MCF 10A (cell line): Measurements from ENCODE around the gene ZNF446. TPM values are rescaled to one million over a fixed set of nuclear protein-coding genes. Genes with fewer than 3 reads are reported as not detected.

Experiments
- BruUV-seq: library from RNA; stranded (reverse); fragments of 400-500 nt; replicated peaks from 2 replicates; lab custom pipeline; 2021; lab: Mats Ljungman, UMichigan
- CTCF ChIA-PET: fragments of 300-600 bp; sonication (Branson Sonifier 250); formaldehyde crosslinking; extraction: SDS; loops from one replicate; lab custom pipeline; 2021; ENCODE audit warnings: antibody characterized with exemption, inconsistent platforms; lab: Yijun Ruan, JAX
- POLR2A ChIA-PET: fragments of 300-600, 350-650 bp; sonication (Branson Sonifier 250); formaldehyde crosslinking; extraction: SDS; loops from one replicate; lab custom pipeline; 2020; ENCODE audit warnings: antibody characterized with exemption, inconsistent platforms; lab: Yijun Ruan, JAX
- DNase-seq: peaks from one replicate; pipeline ENCODE4 v3.0.0-alpha.2; 2018; ENCODE audit not compliant: unreplicated experiment
- H3K27ac Mint-ChIP-seq: one replicate; pipeline ENCODE4 v1.8.0; 2022; ENCODE audit warnings: mild to moderate bottlenecking, low read depth, mixed read lengths; ENCODE audit not compliant: unreplicated experiment
- H3K27me3 Mint-ChIP-seq: one replicate; pipeline ENCODE4 v1.8.0; 2022; ENCODE audit warnings: mixed read lengths; ENCODE audit not compliant: insufficient read depth, unreplicated experiment
- H3K36me3 Mint-ChIP-seq: one replicate; pipeline ENCODE4 v1.8.0; 2022; ENCODE audit warnings: mild to moderate bottlenecking, moderate library complexity, mixed read lengths; ENCODE audit not compliant: insufficient read depth, unreplicated experiment
- H3K4me1 Mint-ChIP-seq: one replicate; pipeline ENCODE4 v1.8.0; 2022; ENCODE audit warnings: mixed read lengths; ENCODE audit not compliant: insufficient read depth, unreplicated experiment
- H3K4me3 Mint-ChIP-seq: one replicate; pipeline ENCODE4 v1.8.0; 2022; ENCODE audit warnings: mild to moderate bottlenecking, moderate library complexity, mixed read lengths; ENCODE audit not compliant: unreplicated experiment
- H3K9me3 Mint-ChIP-seq: one replicate; pipeline ENCODE4 v1.8.0; 2022; ENCODE audit warnings: mixed read lengths; ENCODE audit not compliant: unreplicated experiment
- CTCF ChIP-seq: fragments of 200-600 bp; IDR thresholded peaks from one replicate; pipeline ENCODE4 v1.8.0; 2022; ENCODE audit warnings: antibody characterized with exemption, mild to moderate bottlenecking; ENCODE audit not compliant: unreplicated experiment
- intact Hi-C: fragments of 100-400 bp; cut with micrococcal nuclease; formaldehyde crosslinking; loops from 2 replicates; pipeline ENCODE4 v1.14.1; 2022
- total RNA-seq: library from RNA; stranded (reverse); gene quantifications from 2 replicates; pipeline ENCODE4 v1.2.3, GENCODE V29; 2022

The ZNF446 gene
- total RNA-seq, 1 experiment from 2014 or later, result 8.3 TPM

GRCh38 chr19:58511353-58512208, 35.4 kb downstream of the ZNF446 start, which contains the start of gene SLC27A5:
SLC27A5 (minus strand) TSS chr19:58511992; CDS start chr19:58511955, 37 bp downstream.
- CTCF ChIA-PET, result no interaction called here
- no peak within 1 kb of the TSS for H3K27ac Mint-ChIP-seq
- no TSS peak for BruUV-seq

GRCh38 chr19:58513213-58513693, 37.1 kb downstream of the ZNF446 start:
- ChIA-PET CTCF (interaction anchor here (0.7 to 2.0 kb wide), 10 partner anchors 9 to 713 kb away, joined by 3 to 21 read pairs (median 4); no protein-coding TSS in a partner anchor), POLR2A (interaction anchor here (0.6 to 3.8 kb wide), 12 partner anchors 13 to 125 kb away, joined by 3 to 35 read pairs (median 4); partner anchors contain the start of genes CHMP2A, TRIM28, UBE2M and ZNF584)
- peak overlapping the region; percentile 77 for H3K4me3 Mint-ChIP-seq

More at GRCh38 chr19:58511353-58512208, 35.4 kb downstream of the ZNF446 start, which contains the start of gene SLC27A5:
- no peak for DNase-seq
- peaks cover 15% of the 10 kb centered on the region for H3K36me3 Mint-ChIP-seq
- intact Hi-C loops, result no loop called here
- no peak for TF ChIP-seq CTCF
- peaks cover 8% of the 10 kb centered on the region for H3K4me1 Mint-ChIP-seq
- H3K4me3 Mint-ChIP-seq, result no peak within 1 kb of the TSS
- peaks cover 8% of the 10 kb centered on the region for H3K9me3 Mint-ChIP-seq
- POLR2A ChIA-PET, result interaction anchor here (1.0 kb wide), 1 partner anchor 8 kb away, joined by 4 read pairs; the partner anchor contains the start of gene ZBTB45
- no peaks in the 10 kb centered on the region for H3K27me3 Mint-ChIP-seq

GRCh38 chr19:58513694-58514563, 37.8 kb downstream of the ZNF446 start:
- DNase-seq, result peak; percentile 92
- Mint-ChIP-seq H3K27ac (peak overlapping the region; percentile 86), H3K36me3 (peaks cover 30% of the 10 kb centered on the region), H3K4me1 (peaks cover 14% of the 10 kb centered on the region), H3K9me3 (no peaks in the 10 kb centered on the region), H3K4me3 (peak overlapping the region; percentile 77), H3K27me3 (no peaks in the 10 kb centered on the region)
- POLR2A ChIA-PET, result interaction anchor here (0.6 to 3.8 kb wide), 13 partner anchors 14 to 126 kb away, joined by 3 to 35 read pairs (median 4); partner anchors contain the start of genes CHMP2A, TRIM28, UBE2M and ZNF584
- intact Hi-C loops, result no loop called here
- TF ChIP-seq CTCF, result peak; percentile 97
- CTCF ChIA-PET, result interaction anchor here (0.7 to 2.0 kb wide), 12 partner anchors 9 to 713 kb away, joined by 3 to 21 read pairs (median 4); no protein-coding TSS in a partner anchor
- BruUV-seq, result no TSS peak

More at GRCh38 chr19:58513213-58513693, 37.1 kb downstream of the ZNF446 start:
- DNase-seq, result no peak
- BruUV-seq, result no TSS peak
- H3K27me3 Mint-ChIP-seq, result no peaks in the 10 kb centered on the region
- peak overlapping the region; percentile 86 for H3K27ac Mint-ChIP-seq
- TF ChIP-seq CTCF, result no peak
- H3K9me3 Mint-ChIP-seq, result peaks cover under 1% of the 10 kb centered on the region
- peaks cover 13% of the 10 kb centered on the region for H3K4me1 Mint-ChIP-seq
- peaks cover 23% of the 10 kb centered on the region for H3K36me3 Mint-ChIP-seq
- intact Hi-C loops, result no loop called here
